Neutrophil (primary cell): Measurements from ENCODE around the gene TRMT10B.
A peak's percentile ranks its signal among the peaks of the same experiment; 100 is the strongest.
"Not testable (repeated sequence)": the region's sequence is repeated elsewhere in the genome, so short reads cannot be mapped to it uniquely, and the experiment has no call there.

Experiments used
- H3K27ac ChIP-seq: fragments of 200-600 bp; sonication (generic); 2 replicates; pipeline ENCODE4 v1.5.1; 2016; ENCODE audit warnings: mild to moderate bottlenecking, moderate library complexity
- H3K27me3 ChIP-seq: fragments of 200-600 bp; sonication (generic); 2 replicates; pipeline ENCODE4 v1.6.0; 2016; ENCODE audit warnings: mild to moderate bottlenecking
- H3K36me3 ChIP-seq: fragments of 200-600 bp; sonication (generic); 2 replicates; pipeline ENCODE4 v1.5.1; 2017
- H3K4me1 ChIP-seq, 2 experiments: fragments of 200-600 bp in 1 of 2; sonication (generic) in 1 of 2; 1 replicate in 1 of 2; 2 replicates in 1 of 2; pipeline versions ENCODE4 v1.5.1 to v1.6.1; 2013 to 2016; ENCODE audit warnings: low read depth in 1 of 2, low read length in 1 of 2, mild to moderate bottlenecking in 1 of 2, moderate library complexity in 1 of 2; ENCODE audit not compliant: control insufficient read depth in 1 of 2, insufficient read depth in 1 of 2
- H3K4me3 ChIP-seq, 2 experiments: fragments of 200-600 bp in 1 of 2; sonication (generic) in 1 of 2; 1 replicate in 1 of 2; 2 replicates in 1 of 2; pipeline ENCODE4 v1.5.1; 2013 to 2016; ENCODE audit warnings: low read depth in 1 of 2, low read length in 1 of 2, mild to moderate bottlenecking in 1 of 2, moderate library complexity in 1 of 2
- H3K9me3 ChIP-seq: fragments of 200-600 bp; sonication (generic); 2 replicates; pipeline ENCODE4 v1.5.1; 2016
- TF ChIP-seq, protein P1 (sequence below): fragments of 200-600 bp; sonication (generic); IDR thresholded peaks from 2 replicates; pipeline ENCODE4 v1.5.1; 2016; ENCODE audit warnings: antibody characterized with exemption

The TRMT10B gene

DNA sequence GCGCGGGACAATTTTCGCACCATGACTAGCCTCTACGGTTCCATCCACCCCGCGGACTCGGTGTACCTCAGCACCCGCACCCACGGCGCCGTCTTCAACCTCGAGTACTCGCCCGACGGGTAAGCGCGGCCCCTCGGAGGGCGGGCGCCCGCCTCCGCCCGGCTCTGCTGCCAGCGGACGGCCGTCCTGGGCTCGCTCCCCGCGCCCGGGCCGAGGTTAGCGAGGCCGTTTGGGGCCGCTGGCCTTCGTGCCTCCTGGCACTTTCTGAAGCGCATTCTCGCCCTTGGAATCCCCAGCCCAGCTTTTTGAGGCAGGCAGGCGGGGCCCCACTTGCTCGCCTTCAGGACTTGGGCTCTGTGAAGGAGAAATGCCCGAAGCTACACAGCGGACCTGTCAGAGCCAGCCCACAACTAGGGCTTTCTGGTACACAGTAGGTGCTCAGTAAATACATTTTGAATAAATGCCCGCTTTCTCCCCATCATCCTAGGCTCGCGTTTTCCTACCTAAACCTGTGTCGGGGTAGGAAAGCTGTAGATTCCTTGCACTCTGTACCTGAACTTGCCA, 47.8 kb downstream of the TRMT10B start:
- H3K27ac ChIP-seq, result peak overlapping the region; percentile 97
- TF ChIP-seq, protein P1, sequence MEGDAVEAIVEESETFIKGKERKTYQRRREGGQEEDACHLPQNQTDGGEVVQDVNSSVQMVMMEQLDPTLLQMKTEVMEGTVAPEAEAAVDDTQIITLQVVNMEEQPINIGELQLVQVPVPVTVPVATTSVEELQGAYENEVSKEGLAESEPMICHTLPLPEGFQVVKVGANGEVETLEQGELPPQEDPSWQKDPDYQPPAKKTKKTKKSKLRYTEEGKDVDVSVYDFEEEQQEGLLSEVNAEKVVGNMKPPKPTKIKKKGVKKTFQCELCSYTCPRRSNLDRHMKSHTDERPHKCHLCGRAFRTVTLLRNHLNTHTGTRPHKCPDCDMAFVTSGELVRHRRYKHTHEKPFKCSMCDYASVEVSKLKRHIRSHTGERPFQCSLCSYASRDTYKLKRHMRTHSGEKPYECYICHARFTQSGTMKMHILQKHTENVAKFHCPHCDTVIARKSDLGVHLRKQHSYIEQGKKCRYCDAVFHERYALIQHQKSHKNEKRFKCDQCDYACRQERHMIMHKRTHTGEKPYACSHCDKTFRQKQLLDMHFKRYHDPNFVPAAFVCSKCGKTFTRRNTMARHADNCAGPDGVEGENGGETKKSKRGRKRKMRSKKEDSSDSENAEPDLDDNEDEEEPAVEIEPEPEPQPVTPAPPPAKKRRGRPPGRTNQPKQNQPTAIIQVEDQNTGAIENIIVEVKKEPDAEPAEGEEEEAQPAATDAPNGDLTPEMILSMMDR, result no peak

DNA sequence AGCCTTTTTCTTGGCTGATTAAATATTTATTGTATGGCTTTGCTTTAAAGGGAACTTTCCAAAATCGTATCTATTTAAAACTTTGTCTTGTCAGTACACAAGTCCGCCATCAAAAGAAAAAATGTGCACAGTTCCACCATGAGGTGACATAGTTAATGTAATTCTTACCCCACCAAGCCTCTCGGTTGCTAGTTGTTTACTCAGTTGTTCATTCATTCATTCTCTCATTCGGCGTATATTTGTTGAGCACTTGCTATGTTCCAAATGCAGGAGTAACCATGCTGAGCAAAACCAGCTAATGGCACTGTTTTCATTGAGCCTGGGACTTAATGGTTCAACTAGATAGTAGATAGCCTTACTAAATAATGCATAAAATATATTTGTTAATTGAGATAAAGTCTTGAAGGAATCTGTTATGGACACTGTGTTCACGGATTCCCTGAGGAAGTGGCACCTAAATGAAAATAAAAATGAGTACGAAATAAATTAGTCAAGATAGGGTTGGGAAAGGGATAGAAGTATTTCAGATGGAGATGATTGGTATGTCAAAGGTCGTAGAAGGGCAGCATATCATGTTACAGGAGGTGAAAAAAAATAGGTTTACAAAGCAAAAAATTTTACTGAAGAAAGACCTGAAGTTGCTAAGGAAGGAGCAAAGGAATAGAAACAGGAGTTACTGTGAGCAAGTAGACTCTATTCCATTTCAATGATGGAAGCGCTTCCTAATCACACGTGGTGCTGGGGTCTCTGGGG, 48.5 kb downstream of the TRMT10B start:
- Histone ChIP-seq H3K9me3 (no peaks in the 10 kb centered on the region), H3K27ac (peak overlapping the region; percentile 97), H3K4me1 (peaks cover 56 to 59% of the 10 kb centered on the region in 2 experiments), H3K27me3 (no peaks in the 10 kb centered on the region), H3K36me3 (no peaks in the 10 kb centered on the region), H3K4me3 (peak overlapping the region; percentile 82 to 99)
- TF ChIP-seq, protein P1, result no peak

More for the DNA sequence above, 47.8 kb downstream of the TRMT10B start:
- no peaks in the 10 kb centered on the region for H3K9me3 ChIP-seq
- H3K27me3 ChIP-seq, result no peaks in the 10 kb centered on the region
- no peaks in the 10 kb centered on the region for H3K36me3 ChIP-seq
- peak overlapping the region; percentile 82 to 99 for H3K4me3 ChIP-seq
- H3K4me1 ChIP-seq, result peaks cover 63 to 67% of the 10 kb centered on the region in 2 experiments

DNA sequence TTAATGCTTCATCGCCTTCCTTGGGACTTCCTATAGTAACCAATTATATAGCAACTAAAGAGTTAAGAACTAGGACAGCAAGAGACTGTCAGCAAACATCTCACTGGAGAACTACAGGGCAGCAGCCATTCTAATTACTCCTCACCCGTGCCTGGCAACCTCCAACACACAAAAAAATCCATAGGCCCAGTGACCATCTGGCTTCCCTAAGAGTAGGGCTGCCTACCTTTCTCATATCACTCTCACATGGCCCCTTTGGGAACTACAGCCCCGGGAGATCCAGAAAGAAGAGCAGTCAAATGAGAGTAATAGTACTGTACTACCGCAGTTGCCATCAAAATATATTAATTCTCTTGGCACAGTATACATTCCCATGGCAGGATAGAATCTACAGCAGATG, 52.7 kb downstream of the TRMT10B start:
- TF ChIP-seq, protein P1, result no peak
- H3K9me3 ChIP-seq, result no peaks in the 10 kb centered on the region
- peak overlapping the region; percentile 19 for H3K27ac ChIP-seq

DNA sequence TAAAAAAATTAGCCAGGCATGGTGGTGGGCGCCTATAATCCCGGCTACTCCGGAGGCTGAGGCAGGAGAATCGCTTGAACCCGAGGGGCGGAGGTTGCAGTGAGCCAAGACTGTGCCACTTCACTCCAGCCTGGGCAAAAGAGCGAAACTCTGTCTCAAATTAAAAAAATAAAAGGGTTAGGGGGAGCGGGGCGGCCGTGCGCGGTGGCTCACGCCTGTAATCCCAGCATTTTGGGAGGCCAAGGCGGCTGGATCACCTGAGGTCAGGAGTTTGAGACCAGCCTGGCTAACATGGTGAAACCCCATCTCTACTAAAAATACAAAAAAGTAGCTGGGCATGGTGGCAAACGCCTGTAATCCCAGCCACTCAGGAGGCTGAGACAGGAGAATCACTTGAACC, 56.1 kb downstream of the TRMT10B start:
- not testable (repeated sequence) for H3K27ac ChIP-seq, H3K36me3 ChIP-seq, H3K9me3 ChIP-seq, H3K27me3 ChIP-seq, H3K4me3 ChIP-seq
- peaks cover 21 to 22% of the 10 kb centered on the region in 2 experiments for H3K4me1 ChIP-seq

More for the DNA sequence above, 52.7 kb downstream of the TRMT10B start:
- Histone ChIP-seq H3K27me3 (no peaks in the 10 kb centered on the region), H3K4me1 (peaks cover 25% of the 10 kb centered on the region in 2 experiments), H3K36me3 (no peaks in the 10 kb centered on the region), H3K4me3 (no peak overlapping the region)

DNA sequence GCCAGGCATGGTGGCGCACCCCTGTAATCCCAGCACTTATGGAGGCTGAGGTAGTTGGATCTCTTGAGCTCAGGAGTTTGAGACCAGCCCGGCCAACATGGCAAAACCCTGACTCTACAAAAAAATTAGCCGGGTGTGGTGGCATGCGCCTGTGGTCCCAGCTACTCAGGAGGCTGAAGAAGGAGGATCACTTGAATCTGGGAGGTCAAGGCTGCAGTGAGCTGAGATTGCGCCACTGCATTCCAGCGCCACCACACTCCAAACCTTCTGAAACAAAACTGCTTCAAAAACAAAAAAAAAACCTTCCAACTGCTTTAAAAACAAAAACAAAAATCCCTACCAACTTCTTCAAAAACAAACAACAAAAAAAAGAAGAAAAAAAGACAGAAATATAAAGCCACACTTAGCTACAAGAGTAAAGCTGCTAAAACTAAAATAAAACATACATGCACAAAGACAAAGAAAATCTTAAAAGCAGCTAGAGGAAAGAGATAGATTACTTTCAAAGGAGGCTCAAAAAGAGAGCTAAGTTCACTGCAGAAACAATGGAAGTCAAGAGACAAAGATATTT, 58.4 kb downstream of the TRMT10B start:
- H3K36me3 ChIP-seq, result no peaks in the 10 kb centered on the region
- no peaks in the 10 kb centered on the region for H3K9me3 ChIP-seq
- H3K27ac ChIP-seq, result peak overlapping the region; percentile 85
- H3K4me1 ChIP-seq, result peaks cover 21 to 22% of the 10 kb centered on the region in 2 experiments
- peak overlapping the region in 1 of 2 experiments; percentile 44 for H3K4me3 ChIP-seq
- no peaks in the 10 kb centered on the region for H3K27me3 ChIP-seq
- TF ChIP-seq, protein P1, result no peak
